HEK293 (cell line): ENCODE results near the gene KITLG.

ENCODE experiments used
- KLF16 ChIP-seq: fragments of 450-650 bp; formaldehyde crosslinking; IDR thresholded peaks from 2 replicates; pipeline ENCODE4 v1.5.1; 2017; ENCODE audit warnings: missing biosample characterization, missing genetic modification characterization
- RBAK ChIP-seq: fragments of 450-650 bp; formaldehyde crosslinking; IDR thresholded peaks from 2 replicates; pipeline ENCODE4 v1.5.1; 2016; ENCODE audit warnings: missing biosample characterization, missing genetic modification characterization
- ZNF174 ChIP-seq: fragments of 450-650 bp; formaldehyde crosslinking; IDR thresholded peaks from 2 replicates; pipeline ENCODE4 v1.5.0; 2017; ENCODE audit warnings: missing biosample characterization, mild to moderate bottlenecking, missing genetic modification characterization
- ZNF423 ChIP-seq: fragments of 450-650 bp; formaldehyde crosslinking; IDR thresholded peaks from 2 replicates; pipeline ENCODE4 v1.5.1; 2016; ENCODE audit warnings: missing biosample characterization, missing genetic modification characterization
- ZNF785 ChIP-seq: fragments of 450-650 bp; formaldehyde crosslinking; IDR thresholded peaks from 2 replicates; pipeline ENCODE4 v1.5.1; 2016; ENCODE audit warnings: missing biosample characterization, missing genetic modification characterization
- TF ChIP-seq, protein P1 (sequence below): fragments of 450-650 bp; formaldehyde crosslinking; IDR thresholded peaks from 2 replicates; pipeline ENCODE4 v1.5.1; 2016; ENCODE audit warnings: missing biosample characterization, missing genetic modification characterization
- TF ChIP-seq, protein P2 (sequence below): fragments of 450-650 bp; formaldehyde crosslinking; IDR thresholded peaks from 2 replicates; pipeline ENCODE4 v1.5.1; 2016; ENCODE audit warnings: missing biosample characterization, missing genetic modification characterization
- TF ChIP-seq, protein P3 (sequence below): fragments of 450-650 bp; formaldehyde crosslinking; IDR thresholded peaks from 2 replicates; pipeline ENCODE4 v1.5.1; 2016; ENCODE audit warnings: missing biosample characterization, missing genetic modification characterization, low read depth

DNA sequence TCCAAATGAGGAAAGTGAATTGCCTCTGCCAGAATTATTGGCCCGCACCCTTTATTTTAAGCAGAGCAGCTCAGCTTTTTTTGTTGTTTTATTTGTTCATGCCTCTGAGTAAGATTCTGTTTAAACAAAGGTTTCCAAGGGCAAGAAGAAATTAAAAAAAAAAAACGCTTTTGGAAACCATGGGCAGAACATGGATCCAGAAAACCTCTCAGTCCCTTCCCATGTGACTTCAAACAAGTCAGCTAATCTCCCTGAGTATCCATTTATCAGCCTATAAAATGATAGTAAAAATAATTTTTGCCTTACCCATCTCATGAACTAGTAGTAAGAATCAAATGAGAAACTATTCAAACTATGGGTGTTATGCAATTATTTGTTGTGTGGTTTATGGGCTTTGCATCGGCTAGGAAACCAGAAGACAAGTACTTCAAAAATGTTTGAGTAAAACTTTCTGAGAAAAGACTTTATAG is 27.6 kb downstream of the KITLG start:
- TF ChIP-seq ZNF423 (no peak), KLF16 (no peak), ZNF174 (no peak), ZNF785 (tag by site-specific recombination) (no peak), RBAK (no peak)
- TF ChIP-seq, protein P1, sequence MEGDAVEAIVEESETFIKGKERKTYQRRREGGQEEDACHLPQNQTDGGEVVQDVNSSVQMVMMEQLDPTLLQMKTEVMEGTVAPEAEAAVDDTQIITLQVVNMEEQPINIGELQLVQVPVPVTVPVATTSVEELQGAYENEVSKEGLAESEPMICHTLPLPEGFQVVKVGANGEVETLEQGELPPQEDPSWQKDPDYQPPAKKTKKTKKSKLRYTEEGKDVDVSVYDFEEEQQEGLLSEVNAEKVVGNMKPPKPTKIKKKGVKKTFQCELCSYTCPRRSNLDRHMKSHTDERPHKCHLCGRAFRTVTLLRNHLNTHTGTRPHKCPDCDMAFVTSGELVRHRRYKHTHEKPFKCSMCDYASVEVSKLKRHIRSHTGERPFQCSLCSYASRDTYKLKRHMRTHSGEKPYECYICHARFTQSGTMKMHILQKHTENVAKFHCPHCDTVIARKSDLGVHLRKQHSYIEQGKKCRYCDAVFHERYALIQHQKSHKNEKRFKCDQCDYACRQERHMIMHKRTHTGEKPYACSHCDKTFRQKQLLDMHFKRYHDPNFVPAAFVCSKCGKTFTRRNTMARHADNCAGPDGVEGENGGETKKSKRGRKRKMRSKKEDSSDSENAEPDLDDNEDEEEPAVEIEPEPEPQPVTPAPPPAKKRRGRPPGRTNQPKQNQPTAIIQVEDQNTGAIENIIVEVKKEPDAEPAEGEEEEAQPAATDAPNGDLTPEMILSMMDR (tag by site-specific recombination), result no peak
- TF ChIP-seq, protein P2, sequence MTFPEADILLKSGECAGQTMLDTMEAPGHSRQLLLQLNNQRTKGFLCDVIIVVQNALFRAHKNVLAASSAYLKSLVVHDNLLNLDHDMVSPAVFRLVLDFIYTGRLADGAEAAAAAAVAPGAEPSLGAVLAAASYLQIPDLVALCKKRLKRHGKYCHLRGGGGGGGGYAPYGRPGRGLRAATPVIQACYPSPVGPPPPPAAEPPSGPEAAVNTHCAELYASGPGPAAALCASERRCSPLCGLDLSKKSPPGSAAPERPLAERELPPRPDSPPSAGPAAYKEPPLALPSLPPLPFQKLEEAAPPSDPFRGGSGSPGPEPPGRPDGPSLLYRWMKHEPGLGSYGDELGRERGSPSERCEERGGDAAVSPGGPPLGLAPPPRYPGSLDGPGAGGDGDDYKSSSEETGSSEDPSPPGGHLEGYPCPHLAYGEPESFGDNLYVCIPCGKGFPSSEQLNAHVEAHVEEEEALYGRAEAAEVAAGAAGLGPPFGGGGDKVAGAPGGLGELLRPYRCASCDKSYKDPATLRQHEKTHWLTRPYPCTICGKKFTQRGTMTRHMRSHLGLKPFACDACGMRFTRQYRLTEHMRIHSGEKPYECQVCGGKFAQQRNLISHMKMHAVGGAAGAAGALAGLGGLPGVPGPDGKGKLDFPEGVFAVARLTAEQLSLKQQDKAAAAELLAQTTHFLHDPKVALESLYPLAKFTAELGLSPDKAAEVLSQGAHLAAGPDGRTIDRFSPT (tag by site-specific recombination), result no peak
- TF ChIP-seq, protein P3, sequence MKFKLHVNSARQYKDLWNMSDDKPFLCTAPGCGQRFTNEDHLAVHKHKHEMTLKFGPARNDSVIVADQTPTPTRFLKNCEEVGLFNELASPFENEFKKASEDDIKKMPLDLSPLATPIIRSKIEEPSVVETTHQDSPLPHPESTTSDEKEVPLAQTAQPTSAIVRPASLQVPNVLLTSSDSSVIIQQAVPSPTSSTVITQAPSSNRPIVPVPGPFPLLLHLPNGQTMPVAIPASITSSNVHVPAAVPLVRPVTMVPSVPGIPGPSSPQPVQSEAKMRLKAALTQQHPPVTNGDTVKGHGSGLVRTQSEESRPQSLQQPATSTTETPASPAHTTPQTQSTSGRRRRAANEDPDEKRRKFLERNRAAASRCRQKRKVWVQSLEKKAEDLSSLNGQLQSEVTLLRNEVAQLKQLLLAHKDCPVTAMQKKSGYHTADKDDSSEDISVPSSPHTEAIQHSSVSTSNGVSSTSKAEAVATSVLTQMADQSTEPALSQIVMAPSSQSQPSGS (tag by site-specific recombination), result no peak
